ENCODE measurements around the gene ARMH3.

DNA sequence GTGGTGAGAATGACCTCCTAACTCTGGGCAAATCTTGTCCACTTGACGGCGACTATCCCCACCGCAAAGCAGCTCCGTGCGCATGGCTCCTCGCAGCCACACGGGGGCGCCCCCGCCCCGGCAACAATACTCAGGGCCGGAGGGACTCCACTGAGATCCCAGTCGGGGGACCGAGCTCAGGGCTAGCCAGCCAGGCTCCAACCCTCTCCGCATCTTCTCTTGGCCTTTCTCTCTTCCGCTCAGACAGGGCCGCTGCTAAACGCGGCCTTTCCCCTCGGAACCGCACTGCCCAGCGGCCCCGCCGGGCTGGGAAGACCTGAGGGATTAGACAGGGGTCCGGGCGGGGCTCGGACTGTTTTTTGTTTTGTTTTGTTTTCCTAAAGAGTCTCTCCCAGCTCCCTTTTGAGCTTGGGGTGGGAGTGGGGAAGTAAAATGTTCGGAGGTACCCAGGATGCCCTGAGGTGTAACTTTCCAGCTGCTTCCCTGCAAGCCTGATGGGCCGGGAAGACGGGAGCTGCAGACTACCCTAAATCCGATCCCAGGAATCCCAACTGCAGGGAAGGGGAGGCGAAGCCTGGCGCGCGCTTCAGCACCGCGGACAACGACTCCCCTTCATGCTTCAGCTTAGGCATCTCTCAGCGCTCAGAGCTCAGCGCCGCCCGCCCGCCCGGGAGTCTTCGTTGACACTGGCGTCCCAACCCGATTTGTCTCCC is 215.1 kb downstream of the ARMH3 start:
- TF ChIP-seq, protein P1, sequence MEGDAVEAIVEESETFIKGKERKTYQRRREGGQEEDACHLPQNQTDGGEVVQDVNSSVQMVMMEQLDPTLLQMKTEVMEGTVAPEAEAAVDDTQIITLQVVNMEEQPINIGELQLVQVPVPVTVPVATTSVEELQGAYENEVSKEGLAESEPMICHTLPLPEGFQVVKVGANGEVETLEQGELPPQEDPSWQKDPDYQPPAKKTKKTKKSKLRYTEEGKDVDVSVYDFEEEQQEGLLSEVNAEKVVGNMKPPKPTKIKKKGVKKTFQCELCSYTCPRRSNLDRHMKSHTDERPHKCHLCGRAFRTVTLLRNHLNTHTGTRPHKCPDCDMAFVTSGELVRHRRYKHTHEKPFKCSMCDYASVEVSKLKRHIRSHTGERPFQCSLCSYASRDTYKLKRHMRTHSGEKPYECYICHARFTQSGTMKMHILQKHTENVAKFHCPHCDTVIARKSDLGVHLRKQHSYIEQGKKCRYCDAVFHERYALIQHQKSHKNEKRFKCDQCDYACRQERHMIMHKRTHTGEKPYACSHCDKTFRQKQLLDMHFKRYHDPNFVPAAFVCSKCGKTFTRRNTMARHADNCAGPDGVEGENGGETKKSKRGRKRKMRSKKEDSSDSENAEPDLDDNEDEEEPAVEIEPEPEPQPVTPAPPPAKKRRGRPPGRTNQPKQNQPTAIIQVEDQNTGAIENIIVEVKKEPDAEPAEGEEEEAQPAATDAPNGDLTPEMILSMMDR (IDR thresholded peaks at IDR 0.05): peak; percentile 73 to 89 (median 76)
- no peak for TF ChIP-seq POLR2A (IDR thresholded peaks at IDR 0.05; ENCODE audit: low read depth)

Measured in esophagus muscularis mucosa (tissue), 3 donors.